ENCODE results near the gene POLR2L.

POLR2L gene

GRCh38 chr11:838441-839279 lies 3.7 kb downstream of the POLR2L start:
- no peak for DNase-seq (ENCODE audit: low read depth in 3 of 3)

GRCh38 chr11:837990-838307 lies 4.4 kb downstream of the POLR2L start:
- no peak for DNase-seq (ENCODE audit: low read depth in 3 of 3)

- DNase-seq (ENCODE audit: low read depth in 3 of 3): no peak
These were observed 4.9 kb downstream of the POLR2L start for GRCh38 chr11:837189-837989.

- no peak for DNase-seq (ENCODE audit: low read depth in 3 of 3)
These were observed 5.6 kb downstream of the POLR2L start for GRCh38 chr11:836700-837099.

GRCh38 chr11:836274-836673 lies 6.1 kb downstream of the POLR2L start:
- DNase-seq (ENCODE audit: low read depth in 3 of 3): no peak

GRCh38 chr11:834371-835316 lies 7.7 kb downstream of the POLR2L start:
- DNase-seq (ENCODE audit: low read depth in 3 of 3): no peak

- DNase-seq (ENCODE audit: low read depth in 3 of 3): no peak
These were observed 8.4 kb downstream of the POLR2L start for GRCh38 chr11:833849-834311.

GRCh38 chr11:833114-833791 lies 9.1 kb downstream of the POLR2L start:
- DNase-seq (ENCODE audit: low read depth in 3 of 3): no peak

- peak in 1 of 3 experiments; percentile 59 for DNase-seq (ENCODE audit: low read depth in 3 of 3)
These were observed 9.7 kb downstream of the POLR2L start, which contains the start of gene CD151 for GRCh38 chr11:832529-833113. CD151 (plus strand) TSS chr11:832952; CDS start chr11:836070, 3,118 bp downstream.

- DNase-seq (ENCODE audit: low read depth in 3 of 3): no peak
These were observed 10.3 kb downstream of the POLR2L start for GRCh38 chr11:831961-832528.

GRCh38 chr11:831118-831864 lies 11.0 kb downstream of the POLR2L start:
- DNase-seq (ENCODE audit: low read depth in 3 of 3): no peak

- peak in 1 of 3 experiments; percentile 66 for DNase-seq (ENCODE audit: low read depth in 3 of 3)
These were observed 11.8 kb downstream of the POLR2L start for GRCh38 chr11:830295-831117.

- no peak for DNase-seq (ENCODE audit: low read depth in 3 of 3)
These were observed 12.5 kb downstream of the POLR2L start for GRCh38 chr11:829847-830294.

GRCh38 chr11:829176-829846 lies 13.0 kb downstream of the POLR2L start:
- no peak for DNase-seq (ENCODE audit: low read depth in 3 of 3)

GRCh38 chr11:828506-829175 lies 13.7 kb downstream of the POLR2L start:
- no peak for DNase-seq (ENCODE audit: low read depth in 3 of 3)

GRCh38 chr11:827897-828192 lies 14.5 kb downstream of the POLR2L start, which contains the start of gene CRACR2B:
CRACR2B (plus strand) TSS chr11:827919; CDS start chr11:828608, 689 bp downstream.
- DNase-seq (ENCODE audit: low read depth in 3 of 3): no peak

- DNase-seq (ENCODE audit: low read depth in 3 of 3): no peak
These were observed 15.0 kb downstream of the POLR2L start for GRCh38 chr11:827146-827896.
